ENCODE data around the gene COL6A2. TPM values are rescaled to one million over a fixed set of nuclear protein-coding genes. Genes with fewer than 3 reads are reported as not detected.
"Not testable (repeated sequence)": the region's sequence is repeated elsewhere in the genome, so short reads cannot be mapped to it uniquely, and the experiment has no call there.

COL6A2 gene
- total RNA-seq, 1 experiment from 2014 or later = 120 TPM

DNA sequence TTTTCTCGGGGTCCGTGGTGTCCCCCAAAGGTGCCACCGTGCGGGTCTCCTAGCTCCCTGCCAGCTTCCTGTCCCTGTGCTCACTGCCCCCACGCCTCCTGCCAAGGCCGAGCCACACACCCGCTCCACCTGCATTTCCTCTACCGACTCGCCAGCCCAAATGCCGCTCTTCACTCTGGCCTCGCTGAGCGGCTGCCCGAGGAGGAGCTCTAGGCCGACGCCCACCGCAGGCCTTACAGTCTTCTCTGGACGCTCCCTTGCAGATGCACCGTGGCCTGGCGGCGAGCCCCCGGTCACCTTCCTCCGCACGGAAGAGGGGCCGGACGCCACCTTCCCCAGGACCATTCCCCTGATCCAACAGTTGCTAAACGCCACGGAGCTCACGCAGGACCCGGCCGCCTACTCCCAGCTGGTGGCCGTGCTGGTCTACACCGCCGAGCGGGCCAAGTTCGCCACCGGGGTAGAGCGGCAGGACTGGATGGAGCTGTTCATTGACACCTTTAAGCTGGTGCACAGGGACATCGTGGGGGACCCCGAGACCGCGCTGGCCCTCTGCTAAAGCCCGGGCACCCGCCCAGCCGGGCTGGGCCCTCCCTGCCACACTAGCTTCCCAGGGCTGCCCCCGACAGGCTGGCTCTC is 31.1 kb downstream of the COL6A2 start:
- in situ Hi-C loops (cut with HindIII; ENCODE audit: low pct_unique_long_range_greater_than_20kb, low sequenced_read_pairs) = no loop called here
- DNase-seq (ENCODE audit: low read depth) = no peak

DNA sequence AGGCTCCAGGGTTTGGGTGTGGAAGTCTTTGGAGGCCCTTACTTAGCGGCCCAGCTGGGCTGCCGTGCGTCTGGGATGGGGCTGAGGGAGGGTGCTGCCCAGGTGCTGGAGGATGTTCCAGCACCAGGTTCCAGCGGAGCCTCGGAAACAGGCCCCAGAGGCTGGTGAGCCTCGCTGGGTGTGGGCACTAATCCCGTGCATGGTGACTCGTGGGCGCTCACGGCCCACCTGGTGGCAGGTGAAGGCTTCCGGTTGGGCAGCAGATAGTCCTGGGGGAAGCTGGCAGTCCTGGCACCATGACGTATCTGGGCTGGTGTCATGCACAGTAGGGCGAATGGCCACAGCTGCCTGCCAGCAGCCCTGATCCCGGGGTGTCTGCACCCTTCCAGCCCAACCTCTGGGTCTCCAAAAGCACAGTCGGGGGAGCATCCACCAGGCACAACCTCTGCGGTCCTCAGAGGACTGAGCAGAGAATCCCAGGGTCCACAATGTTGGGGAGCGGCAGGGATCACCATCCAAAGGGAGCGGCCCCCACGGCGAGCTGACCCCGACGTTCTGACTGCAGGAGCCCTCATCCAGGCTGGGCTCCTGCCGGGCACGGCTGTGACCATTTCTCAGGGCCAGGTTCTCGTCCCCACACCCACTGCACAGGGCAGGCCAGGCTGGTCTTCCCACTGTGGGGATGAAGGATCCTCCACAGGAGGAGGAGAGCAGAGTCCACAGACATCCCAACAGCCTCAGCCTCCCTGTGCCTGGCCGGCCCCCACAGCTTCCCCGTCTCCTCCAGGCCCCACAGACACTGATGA is 32.1 kb downstream of the COL6A2 start:
- in situ Hi-C loops (cut with HindIII; ENCODE audit: low pct_unique_long_range_greater_than_20kb, low sequenced_read_pairs) = no loop called here
- DNase-seq (ENCODE audit: low read depth) = no peak

DNA sequence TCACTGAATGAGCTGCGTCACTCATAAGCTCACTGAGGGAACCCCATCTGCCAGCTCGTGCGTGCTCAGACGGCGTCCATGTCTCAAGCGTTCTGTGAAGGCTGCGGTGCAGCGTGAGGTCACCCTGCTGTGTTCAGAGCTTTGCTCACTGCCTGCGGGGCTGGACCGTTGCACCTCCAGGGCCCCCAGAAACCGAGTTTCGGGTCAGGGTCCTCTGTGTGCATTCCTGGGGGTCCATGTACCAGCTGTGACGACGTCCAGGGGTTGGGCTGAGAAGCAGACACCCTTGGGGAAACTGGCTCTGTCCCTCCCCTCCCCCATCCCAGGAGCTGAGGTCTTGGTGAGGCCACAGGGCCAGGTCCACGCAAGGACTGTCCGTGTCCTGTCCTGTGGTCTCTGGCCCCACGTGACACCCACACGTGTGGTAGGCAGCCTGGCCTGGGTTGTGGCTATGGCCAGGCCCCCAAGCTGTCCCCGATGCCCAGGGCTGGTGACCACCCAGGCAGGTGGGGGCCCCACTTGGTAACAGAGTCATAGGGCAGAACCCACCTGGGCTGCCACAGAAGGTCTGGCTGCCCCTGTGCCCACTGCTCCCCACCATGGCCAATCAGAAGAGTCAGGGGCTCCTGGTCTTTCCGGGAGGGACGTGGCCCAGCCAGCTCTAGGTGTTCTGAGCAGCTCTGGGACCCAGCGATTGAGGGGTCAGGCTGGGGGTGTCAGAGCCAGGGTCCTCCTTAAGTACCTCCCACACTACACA is 33.1 kb downstream of the COL6A2 start:
- in situ Hi-C loops (cut with HindIII; ENCODE audit: low pct_unique_long_range_greater_than_20kb, low sequenced_read_pairs) = no loop called here

DNA sequence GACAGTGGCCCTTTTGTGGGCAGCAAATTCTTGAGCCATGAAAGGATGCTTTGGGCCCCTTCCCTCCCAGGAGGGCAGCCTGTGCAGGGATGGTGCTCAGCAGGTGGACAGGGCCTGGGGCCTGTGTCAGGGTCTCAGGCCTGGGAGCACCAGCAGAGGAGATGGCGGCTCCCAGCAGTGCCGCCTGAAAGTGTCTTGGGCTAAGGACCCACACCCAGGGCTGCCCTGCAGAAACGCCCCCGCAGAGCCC is 33.6 kb downstream of the COL6A2 start:
- DNase-seq (ENCODE audit: low read depth) = no peak
- in situ Hi-C loops (cut with HindIII; ENCODE audit: low pct_unique_long_range_greater_than_20kb, low sequenced_read_pairs) = no loop called here

More for the DNA sequence above, 33.1 kb downstream of the COL6A2 start:
- DNase-seq (ENCODE audit: low read depth) = no peak

DNA sequence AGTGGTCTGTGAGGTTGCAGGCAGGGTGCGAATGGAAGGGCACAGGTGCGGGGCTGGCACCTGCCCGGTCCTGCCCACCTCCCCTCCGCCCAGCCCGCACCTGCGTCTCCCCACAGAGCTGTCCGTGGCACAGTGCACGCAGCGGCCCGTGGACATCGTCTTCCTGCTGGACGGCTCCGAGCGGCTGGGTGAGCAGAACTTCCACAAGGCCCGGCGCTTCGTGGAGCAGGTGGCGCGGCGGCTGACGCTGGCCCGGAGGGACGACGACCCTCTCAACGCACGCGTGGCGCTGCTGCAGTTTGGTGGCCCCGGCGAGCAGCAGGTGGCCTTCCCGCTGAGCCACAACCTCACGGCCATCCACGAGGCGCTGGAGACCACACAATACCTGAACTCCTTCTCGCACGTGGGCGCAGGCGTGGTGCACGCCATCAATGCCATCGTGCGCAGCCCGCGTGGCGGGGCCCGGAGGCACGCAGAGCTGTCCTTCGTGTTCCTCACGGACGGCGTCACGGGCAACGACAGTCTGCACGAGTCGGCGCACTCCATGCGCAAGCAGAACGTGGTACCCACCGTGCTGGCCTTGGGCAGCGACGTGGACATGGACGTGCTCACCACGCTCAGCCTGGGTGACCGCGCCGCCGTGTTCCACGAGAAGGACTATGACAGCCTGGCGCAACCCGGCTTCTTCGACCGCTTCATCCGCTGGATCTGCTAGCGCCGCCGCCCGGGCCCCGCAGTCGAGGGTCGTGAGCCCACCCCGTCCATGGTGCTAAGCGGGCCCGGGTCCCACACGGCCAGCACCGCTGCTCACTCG is 34.1 kb downstream of the COL6A2 start:
- DNase-seq (ENCODE audit: low read depth) = no peak
- in situ Hi-C loops (cut with HindIII; ENCODE audit: low pct_unique_long_range_greater_than_20kb, low sequenced_read_pairs) = no loop called here

DNA sequence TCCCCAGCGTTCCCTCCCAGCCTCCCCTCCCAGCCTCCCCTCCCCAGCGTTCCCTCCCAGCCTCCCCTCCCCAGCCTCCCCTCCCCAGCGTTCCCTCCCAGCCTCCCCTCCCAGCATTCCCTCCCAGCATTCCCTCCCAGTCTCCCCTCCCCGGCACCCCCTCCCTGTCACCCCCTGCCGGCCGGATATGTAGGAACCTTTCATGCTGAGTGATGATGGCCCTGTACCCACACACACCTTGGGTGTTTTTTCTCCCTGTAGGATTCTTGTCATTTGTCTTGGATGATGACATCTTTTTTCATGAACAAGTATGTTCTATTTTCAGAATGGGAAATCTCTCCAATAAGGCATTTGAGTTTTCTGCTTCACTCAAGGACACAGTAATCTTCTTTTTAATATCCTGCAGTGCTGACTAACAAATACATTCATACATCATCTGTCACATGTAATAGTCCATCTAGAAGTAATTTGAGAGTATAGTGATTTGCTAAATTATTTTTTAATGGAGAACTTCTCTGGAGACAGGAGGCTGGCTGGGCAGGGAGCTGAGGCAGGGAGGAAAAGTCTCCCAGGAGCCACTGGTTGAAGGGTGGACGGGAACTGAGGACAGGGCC is 38.0 kb downstream of the COL6A2 start:
- no peak for DNase-seq (ENCODE audit: low read depth)
- in situ Hi-C loops (cut with HindIII; ENCODE audit: low pct_unique_long_range_greater_than_20kb, low sequenced_read_pairs) = no loop called here

DNA sequence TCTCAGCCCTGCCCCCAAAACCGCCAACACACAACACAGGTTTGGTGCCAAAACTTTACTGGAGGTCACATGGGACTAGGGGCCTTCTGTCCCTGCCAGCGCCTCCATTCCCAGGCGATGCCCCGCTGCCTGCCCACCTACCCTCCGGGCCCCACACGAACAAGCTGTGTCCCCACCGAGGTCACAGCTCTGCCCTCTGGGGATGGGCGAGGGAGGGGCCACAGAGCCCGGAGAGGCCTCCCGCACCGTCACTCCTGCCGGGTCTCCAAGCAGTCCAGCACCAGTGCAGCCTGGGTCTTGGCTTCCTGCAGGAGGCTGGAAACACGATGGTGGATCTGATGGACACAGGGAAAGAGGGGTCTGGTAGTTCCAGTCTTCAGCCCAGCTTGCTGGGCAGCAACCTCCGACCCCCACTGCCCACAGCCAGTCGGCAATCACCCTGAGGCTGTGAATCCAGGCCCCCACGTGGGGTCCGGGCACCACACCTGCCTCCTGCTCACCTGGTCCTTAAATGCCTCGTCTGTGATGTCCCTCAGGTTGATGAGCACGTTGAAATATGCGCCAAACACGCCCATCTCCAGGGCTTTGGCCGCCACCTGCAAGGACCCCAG is 38.9 kb downstream of the COL6A2 start:
- in situ Hi-C loops (cut with HindIII; ENCODE audit: low pct_unique_long_range_greater_than_20kb, low sequenced_read_pairs) = no loop called here
- DNase-seq (ENCODE audit: low read depth) = no peak

DNA sequence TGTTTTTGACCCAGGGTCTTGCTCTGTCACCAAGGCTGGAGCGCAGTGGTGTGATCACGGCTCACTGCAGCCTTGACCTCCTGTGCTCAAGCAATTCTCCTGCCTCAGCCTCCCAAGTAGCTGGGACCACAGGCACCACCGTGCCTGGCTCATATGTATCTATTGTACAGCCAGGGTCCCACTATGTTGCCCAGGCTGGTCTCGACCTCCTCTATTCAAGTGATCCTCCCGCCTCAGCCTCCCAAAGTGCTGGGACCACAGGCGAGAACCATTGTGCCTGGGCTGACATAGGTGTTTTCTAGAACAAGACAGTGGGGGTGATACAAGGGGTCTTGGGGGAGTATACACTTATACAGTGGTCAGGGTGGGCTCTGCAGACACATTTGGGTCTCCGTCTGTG is 40.0 kb downstream of the COL6A2 start:
- in situ Hi-C loops (cut with HindIII; ENCODE audit: low pct_unique_long_range_greater_than_20kb, low sequenced_read_pairs) = no loop called here
- no peak for DNase-seq (ENCODE audit: low read depth)

DNA sequence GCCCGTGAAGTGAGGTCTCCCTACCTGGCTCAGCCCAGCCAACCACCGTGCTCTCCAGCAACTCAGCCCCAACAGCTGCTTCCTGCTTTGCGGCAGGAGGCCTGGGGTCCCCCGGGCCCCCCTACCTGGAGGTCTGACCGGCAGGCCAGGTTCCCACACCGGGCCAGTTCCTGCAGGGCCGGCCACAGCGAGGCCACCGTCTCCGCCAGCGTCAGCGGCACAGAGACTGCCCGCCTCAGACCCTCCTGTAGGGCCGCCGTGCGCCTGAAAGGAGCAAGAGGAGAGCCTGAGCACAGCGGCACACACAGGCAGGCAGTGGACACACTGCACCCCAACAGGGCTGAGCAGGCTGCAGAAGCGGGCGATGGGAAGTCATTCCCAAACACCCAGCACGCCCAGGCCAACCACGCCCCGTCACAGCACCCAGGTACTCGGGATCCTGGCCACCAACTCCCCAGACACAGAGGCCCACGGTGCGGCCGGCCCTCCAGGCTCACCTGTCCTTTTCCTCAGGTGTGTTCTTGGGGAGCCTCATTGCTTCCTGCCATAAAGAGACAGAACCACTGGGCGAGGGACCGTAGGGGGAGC is 40.6 kb downstream of the COL6A2 start:
- in situ Hi-C loops (cut with HindIII; ENCODE audit: low pct_unique_long_range_greater_than_20kb, low sequenced_read_pairs) = no loop called here
- DNase-seq (ENCODE audit: low read depth) = no peak

DNA sequence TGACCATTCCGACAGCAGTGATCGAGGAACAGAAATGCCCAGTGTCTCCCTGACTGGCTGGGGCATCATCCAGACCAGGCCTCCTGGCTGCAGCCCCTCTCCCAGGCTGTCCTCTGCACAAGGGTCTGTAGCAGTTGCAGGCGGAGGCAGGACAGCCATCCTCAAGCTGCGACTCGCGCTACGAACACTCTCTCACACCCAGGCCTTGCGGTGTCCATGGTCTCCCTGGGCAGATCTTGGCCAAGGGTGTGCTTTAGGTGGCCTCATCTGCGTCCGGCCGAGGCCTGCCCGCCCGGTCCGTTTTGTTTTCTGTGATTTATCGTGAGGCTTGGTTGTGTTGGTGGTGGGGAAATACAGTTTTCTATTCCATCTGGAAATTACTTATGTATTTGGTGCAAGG is 41.8 kb downstream of the COL6A2 start:
- in situ Hi-C loops (cut with HindIII; ENCODE audit: low pct_unique_long_range_greater_than_20kb, low sequenced_read_pairs) = no loop called here

DNA sequence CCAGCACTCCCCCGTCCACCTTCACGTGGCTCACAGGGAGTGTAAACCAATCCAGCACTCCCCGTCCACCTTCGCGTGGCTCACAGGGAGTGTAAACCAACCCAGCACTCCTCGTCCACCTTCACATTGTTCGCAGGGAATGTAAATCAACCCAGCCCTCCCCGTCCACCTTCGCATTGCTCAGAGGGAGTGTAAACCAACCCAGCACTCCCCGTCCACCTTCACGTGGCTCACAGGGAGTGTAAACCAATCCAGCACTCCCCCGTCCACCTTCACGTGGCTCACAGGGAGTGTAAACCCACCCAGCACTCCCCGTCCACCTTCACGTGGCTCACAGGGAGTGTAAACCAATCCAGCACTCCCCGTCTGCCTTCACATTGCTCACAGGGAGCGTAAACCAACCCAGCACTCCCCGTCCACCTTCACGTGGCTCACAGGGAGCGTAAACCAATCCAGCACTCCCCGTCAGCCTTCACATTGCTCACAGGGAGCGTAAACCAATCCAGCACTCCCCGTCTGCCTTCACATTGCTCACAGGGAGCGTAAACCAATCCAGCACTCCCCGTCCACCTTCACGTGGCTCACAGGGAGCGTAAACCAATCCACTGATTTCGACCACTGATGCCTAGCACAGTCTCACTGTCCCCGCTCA is 42.6 kb downstream of the COL6A2 start:
- DNase-seq (ENCODE audit: low read depth); in situ Hi-C loops (cut with HindIII; ENCODE audit: low pct_unique_long_range_greater_than_20kb, low sequenced_read_pairs): not testable (repeated sequence)

More for the DNA sequence above, 41.8 kb downstream of the COL6A2 start:
- DNase-seq (ENCODE audit: low read depth) = no peak

DNA sequence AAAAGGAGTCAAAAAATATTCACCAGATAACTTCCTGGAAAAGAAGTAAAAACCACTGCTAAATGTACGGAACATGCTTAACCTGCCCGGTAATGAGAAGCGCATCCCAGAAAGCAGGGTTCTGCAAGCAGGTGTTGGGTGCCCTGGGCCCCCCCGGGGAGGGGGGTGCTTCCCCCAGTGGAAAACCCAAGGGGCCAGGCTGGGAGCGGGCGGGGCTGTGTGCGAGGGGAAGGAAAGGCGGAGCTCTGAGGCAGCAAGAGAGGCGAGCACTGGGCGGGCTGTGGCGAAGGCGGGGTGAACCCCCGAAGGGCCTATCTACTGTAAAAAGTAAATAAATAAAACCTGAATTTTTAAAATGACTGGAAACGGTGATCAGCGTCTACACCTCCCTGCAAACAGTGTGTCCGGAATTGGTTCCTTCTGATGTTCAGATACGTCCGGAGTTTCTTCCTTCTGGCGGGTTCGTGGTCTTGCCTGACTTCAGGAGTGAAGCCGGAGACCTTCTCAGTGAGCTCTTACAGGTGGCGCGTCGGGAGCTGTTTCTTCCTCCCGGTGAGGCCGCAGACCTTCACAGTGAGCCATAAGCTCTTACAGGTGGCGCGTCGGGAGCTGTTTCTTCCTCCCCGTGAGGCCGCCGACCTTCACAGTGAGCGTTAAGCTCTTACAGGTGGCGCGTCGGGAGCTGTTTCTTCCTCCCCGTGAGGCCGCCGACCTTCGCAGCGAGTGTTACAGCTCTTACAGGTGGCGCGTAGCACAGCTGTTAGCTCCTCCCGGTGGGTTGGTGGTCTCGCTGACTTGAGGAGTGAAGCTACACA is 44.1 kb downstream of the COL6A2 start:
- DNase-seq (ENCODE audit: low read depth) = no peak
- in situ Hi-C loops (cut with HindIII; ENCODE audit: low pct_unique_long_range_greater_than_20kb, low sequenced_read_pairs) = no loop called here

DNA sequence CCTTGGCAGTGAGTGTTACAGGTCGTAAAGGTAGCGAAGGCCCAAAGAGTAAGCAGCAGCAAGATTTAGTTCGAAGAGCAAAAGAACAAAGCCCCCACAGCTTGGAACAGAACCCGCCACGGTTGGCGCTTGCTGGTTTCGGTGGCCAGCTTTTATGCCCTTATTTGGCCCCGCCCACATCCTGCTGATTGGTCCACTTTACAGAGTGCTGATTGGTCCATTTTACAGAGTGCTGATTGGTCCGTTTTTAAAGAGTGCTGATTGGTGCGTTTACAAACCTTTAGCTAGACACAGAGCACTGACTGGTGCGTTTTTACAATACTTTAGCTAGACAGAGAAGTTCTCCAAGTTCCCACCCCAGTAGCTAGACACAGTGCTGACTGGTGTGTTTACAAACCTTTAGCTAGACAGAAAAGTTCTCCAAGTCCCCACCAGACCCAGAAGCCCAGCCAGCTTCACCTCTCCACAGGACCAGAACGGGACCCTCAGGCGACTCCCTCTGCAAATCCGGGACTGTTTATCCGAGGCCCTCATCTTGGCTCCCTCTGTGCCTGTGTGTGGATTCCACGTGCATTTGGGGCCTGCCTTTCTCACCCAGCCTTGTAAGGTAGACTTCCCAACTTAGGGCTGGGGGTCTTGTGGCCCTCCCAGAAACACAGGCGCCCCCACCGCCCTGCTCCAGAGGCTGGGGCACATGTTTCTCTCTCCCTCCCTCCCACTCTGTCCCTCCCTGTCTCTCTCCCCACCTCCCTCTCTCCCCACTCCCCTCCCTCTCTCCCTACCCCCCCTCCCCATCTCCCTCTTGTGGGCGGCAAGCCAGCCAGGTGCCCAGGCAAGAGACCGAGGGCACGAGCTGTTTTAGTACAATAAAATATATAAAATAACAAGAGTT is 44.9 kb downstream of the COL6A2 start:
- in situ Hi-C loops (cut with HindIII; ENCODE audit: low pct_unique_long_range_greater_than_20kb, low sequenced_read_pairs) = no loop called here
- no peak for DNase-seq (ENCODE audit: low read depth)

DNA sequence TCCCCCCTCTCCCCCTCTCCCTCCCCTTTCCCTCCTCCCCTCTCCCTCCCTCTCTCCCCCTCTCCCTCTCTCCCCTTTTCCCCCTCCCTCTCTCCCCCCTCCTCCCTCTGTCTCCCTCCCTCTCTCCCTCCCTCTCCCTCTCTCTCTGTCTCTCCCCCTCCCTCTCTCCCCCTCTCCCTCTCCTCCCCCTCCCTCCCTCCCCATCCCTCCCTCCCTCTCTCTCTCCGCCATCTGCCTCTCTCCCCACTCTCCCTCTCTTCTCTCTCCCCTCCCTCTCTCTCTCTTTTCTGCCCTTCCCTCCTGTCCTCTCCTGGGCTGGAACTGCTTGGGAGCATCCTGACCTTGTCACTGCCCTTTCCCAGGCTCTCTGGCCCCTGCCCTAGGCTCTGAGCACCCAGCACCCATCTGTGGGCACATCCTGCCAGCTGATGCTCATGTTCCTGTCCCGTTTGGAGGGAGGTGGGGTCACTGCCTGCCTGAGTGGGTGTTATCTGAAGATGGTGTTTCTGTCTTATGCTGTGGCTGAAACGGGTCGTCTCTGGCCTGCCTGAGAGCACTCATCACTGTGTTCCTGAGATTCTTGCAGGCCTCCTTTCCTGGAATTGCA is 46.7 kb downstream of the COL6A2 start:
- in situ Hi-C loops (cut with HindIII; ENCODE audit: low pct_unique_long_range_greater_than_20kb, low sequenced_read_pairs) = no loop called here

DNA sequence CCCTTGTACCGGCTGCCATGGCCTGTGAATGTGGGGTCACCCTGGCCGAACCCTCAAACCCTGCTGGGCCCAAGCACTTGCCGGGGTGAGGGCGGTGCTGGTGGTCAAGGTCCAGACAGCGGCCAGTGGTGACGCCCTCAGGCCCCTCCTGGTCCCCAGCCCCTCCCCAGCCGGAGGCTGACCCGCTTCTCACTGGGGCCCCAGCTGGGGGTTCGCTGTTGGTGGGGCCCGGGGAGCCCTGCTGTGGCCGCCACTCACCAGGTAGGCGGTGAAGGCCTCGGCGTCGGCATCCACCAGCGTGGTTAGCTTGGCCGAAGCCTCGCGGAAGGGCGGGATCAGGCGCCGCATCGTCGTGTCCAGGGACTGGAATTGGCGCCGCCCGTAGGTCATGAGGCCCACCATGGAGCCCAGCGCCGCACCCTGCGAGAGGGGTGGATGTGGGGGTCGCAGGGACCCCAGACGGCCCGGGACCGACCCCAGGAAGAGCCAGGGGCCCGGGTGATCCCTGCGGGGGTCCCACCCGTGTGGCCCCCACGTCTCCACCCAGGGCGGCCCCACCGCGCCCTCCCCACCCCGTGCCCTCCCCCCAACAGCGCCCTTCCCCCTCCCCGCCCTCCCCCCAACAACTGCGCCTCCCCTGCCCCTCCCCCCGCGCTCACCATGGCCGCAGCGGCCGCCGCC is 47.4 kb downstream of the COL6A2 start:
- no peak for DNase-seq (ENCODE audit: low read depth)
- in situ Hi-C loops (cut with HindIII; ENCODE audit: low pct_unique_long_range_greater_than_20kb, low sequenced_read_pairs) = no loop called here

More for the DNA sequence above, 46.7 kb downstream of the COL6A2 start:
- DNase-seq (ENCODE audit: low read depth) = no peak
